Anterior cingulate cortex (tissue), 58 donors: ENCODE data around the gene KRTAP5-10.
"Not testable (repeated sequence)": the region's sequence is repeated elsewhere in the genome, so short reads cannot be mapped to it uniquely, and the experiment has no call there.

Experiments used
- DNase-seq, 58 donors: peaks; one replicate each; lab custom pipeline; 2025; lab: John Stamatoyannopoulos, UW

Gene KRTAP5-10, protein sequence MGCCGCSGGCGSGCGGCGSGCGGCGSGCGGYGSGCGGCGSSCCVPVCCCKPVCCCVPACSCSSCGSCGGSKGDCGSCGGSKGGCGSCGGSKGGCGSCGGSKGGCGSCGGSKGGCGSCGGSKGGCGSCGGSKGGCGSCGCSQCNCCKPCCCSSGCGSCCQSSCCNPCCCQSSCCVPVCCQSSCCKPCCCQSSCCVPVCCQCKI

DNA sequence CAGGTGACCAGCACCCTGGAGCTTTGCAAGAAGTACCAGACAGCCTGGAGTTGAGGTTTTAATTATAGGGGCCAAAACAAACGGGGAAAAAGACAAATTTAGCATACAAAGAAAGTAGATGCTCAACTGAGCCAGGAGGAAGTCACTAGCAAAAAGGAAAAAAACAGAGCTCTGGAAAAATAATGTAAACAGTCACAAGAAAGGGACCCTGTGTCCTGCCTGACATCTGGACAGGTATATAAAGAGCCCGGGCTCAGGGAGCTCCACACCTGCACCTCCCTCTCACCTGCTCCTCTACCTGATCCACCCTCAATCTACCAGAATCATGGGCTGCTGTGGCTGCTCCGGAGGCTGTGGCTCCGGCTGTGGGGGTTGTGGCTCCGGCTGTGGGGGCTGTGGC, at the start of gene KRTAP5-10:
KRTAP5-10 (plus strand) TSS at position 301 of the 400 bp plus-strand sequence; CDS start at position 326, 25 bp downstream.
- no peak for DNase-seq

DNA sequence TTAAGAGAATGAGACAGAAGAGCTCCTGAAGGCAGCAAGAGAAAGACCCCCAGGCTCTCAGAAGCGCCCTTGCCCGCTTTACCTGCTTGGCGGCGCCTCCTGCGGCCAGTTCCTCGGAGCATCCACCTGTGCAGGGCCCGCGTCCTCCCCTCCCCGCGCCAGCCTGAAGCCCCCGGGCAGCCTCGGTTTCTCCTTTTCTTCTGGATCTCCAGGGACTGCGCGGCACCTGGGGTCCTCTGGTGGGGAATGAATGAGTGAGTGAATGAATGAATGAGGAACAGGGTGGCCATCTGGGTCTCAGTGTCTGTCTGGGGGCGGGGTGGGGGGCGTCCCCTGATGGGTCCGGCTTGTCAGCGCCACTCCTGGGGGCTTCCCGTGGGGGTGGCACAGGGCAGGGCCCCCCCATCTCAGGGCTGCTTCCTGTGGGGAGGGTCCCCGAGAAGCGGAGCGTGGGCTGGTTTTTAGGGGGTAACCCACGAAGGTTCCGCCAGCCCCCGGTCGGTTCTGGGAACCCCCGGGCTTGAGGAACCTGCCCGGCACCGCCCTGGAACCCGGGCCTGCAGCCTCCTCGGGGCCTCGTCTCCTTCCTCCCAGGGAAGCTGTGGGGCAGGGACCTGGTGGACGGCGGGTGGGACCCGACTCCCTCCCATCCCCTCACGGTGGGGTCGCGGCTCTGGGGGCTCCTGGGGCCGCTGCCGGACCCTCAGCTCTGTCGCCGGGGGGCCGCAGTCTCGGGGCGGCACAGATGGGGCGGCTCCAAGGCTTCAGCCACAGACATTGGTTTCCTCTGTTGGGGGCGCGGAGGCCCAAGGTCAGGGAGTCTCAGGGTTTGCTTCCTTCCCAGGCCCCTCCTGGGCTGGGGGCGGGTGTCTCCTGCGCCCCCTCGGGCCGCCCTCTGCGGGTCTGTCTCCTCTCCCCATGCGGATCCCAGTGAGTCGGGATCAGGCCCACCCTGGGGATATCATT, 46.6 kb upstream of the KRTAP5-10 start:
- no peak for DNase-seq

DNA sequence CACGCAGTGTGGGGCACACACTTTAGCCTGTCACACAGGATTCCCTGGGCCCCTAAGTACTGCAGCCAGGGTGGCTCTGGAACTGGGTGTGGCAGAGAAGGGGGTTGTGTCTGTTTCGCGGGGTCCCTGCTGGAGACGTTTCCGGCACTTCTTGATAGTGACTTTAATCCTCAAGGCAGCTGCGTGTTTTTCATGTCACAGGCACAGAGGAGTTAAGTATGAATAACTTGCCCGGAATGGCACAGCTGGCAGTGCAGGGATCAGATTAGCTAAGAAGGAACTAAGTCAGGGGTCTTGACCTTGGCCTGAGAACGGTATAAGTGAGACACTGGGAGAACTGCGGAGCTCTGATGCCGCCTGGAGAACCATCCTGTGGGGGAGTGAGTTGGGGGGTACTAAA, 45.8 kb upstream of the KRTAP5-10 start:
- DNase-seq, result no peak

DNA sequence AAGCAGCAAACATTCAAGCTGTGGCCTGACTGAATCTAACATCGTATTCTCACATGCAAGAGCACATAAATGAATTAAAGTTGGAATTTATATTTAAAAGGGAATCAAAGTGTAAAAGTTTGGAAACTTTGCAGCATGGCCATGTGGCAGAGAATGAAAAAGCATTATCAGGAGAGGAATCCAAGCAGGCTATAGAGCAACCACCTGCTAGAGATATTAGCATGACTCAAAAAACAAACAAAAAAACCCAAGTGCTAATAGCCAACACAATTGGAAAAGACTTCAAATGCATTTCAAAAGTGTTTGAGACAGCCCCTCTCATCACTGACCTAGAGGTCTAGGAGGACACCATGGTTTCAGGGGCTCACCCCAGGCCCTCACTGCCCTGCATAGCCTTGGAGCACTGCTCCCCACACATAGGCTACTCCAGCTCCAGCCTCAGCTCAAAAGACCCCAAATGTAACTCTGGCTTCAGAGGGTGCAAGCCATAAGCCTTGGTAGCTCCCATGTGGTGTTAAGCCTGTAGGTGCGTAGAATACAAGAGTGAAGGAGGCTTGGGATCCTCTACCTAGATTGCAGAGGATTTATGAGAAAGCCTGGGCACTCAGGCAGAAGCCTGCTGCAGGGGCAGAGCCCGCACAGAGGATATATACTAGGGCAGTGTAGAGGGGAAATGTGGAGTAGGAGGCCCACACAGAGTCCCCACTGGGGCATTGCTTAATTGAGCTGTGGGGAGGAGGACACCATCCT, 40.0 kb upstream of the KRTAP5-10 start:
- DNase-seq, result no peak

DNA sequence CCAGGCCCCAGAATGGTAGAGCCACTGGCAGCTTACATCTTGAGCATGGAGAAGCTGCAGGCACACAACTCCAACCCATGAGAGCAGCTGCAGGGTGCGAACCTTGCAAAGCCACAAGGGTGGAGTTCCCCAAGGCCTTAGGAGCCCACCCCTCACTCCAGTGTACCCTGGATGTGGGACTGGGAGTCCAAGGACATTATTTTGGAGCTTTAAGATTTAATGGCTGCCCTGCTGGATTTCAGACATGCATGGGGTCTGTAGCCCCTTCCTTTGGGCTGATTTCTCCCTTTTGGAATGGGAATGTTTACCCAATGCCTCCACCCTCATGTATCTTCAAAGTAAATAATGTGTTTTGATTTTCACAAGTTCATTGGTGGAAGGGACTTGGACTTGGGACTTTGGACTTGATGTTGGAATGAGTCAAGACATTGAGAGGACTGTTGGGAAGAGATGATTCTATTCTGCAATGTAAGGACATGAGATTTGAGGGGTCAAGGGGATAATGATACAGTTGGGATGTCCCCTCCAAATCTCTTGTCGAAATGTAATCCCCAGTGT, 39.3 kb upstream of the KRTAP5-10 start:
- no peak for DNase-seq

DNA sequence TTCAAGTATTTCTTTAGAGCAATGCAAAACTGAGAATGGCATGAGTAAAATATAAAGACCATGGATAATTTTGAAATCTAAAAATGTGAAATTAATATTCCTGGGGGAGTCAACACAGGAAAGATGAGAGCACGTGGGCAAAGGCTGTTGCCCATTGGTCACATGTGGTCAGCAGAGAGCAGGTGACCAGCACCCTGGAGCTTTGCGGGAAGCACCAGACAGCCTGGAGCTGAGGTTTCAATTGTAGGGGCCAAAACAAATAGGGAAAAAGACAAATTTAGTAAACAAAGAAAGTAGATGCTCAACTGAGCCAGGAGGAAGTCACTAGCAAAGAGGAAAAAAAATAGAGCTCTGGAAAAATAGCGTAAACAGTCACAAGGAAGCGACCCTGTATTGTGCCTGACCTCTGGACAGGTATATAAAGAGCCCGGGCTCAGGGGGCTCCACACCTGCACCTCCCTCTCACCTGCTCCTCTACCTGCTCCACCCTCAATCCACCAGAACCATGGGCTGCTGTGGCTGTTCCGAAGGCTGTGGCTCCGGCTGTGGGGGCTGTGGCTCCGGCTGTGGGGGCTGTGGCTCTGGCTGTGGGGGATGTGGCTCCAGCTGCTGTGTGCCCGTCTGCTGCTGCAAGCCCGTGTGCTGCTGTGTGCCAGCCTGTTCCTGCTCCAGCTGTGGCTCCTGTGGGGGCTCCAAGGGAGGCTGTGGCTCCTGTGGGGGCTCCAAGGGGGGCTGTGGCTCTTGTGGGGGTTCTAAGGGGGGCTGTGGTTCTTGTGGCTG, 38.4 kb upstream of the KRTAP5-10 start, which contains the start of gene KRTAP5-7:
KRTAP5-7 (plus strand) TSS at position 472 of the 780 bp plus-strand sequence; CDS start at position 506, 34 bp downstream.
- not testable (repeated sequence) for DNase-seq

DNA sequence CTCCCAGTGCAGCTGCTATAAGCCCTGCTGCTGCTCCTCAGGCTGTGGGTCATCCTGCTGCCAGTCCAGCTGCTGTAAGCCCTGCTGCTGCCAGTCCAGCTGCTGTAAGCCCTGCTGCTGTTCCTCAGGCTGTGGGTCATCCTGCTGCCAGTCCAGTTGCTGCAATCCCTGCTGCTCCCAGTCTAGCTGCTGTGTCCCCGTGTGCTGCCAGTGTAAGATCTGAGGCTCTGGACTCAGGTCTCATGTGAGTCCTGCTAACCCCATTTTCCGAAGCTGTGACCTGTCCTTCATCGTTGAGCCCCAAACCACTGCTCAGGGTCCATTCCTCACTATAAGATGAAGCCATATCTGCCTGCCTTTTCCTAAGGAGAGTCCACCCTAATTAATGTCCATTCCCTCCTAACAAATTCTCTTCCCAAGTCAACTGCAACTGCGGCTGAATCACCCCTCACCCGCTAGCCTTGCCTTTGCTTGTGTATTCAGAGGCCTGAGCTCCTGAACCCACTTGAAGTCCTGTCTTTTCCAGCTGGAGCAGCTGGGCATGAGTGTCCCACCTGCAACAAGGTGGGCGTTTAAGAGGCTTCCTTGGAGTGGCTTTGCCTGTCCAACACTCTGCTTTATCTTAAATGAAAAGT, 37.7 kb upstream of the KRTAP5-10 start:
- DNase-seq, result no peak

DNA sequence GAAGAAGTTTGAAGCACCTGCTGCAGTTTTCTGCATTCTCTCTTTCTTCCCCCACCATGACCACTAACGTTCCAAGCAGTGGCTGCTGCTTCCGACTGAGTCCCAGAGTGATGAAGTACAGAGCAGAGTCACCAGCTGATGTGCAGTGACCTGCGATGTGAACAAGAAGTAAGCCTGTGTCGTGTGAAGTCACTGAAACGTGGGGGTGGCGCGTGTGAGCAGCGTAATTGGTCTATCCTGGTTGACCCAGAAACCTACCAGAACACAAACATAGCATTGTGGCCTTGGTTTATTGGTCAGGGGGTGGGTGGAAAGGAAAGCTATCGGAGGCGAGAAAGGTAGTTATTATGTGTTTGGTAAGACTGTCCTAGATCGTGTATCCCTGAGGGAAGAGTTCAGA, 34.8 kb upstream of the KRTAP5-10 start:
- no peak for DNase-seq

DNA sequence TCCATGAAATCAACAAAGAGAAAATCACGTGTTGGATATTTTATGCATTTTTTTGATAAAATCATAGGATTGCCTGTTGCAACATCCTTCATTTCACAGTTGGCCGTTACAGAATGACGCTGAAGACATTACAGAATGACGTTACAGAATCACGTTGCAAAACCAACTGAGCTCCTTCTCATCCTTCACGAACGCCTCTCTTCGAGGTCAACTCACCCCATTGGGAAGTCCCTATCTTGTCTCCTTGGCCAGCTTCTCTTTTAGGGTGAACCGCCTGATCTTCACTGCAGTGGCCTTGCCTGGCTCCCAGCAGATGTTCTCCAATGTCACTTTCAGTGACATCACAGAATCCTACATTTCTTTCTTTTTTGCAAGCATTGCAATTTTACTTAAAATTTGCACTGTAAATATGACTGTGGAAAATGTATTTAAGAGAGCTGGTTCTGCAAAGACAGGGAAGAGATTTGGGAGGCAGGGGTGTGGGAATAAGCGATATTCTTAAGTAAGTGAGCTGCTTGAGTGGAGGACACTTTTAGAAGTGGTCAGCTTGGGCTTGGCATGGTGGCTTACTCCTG, 33.2 kb upstream of the KRTAP5-10 start:
- no peak for DNase-seq

DNA sequence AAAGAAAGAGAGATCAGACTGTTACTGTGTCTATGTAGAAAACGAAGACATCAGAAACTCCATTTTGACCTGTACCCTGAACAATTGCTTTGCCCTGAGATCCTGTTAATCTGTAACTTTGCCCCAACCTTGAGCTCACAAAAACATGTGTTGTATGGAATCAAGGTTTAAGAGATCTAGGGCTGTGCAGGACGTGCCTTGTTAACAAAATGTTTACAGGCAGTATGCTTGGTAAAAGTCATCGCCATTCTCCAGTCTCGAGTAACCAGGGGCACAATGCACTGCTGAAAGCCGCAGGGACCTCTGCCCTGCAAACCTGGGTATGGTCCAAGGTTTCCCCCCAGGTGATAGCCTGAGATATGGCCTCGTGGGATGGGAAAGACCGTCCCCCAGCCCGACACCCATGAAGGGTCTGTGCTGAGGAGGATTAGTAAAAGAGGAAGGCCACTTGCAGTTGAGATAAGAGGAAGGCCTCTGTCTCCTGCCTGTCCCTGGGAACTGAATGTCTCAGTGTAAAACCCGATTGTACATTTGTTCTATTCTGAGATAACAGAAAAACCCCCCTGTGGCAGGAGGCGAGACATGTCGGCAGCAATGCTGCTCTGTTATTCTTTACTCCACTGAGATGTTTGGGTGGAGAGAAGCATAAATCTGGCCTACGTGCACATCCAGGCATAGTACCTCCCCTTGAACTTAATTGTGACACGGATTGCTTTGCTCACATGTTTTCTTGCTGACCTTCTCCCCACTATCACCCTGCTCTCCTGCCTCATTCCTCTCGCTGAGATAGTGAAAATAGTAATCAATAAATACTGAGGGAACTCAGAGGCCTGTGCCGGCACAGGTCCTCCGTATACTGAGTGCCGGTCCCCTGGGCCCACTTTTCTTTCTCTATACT, 30.4 kb upstream of the KRTAP5-10 start:
- DNase-seq, result not testable (repeated sequence)

DNA sequence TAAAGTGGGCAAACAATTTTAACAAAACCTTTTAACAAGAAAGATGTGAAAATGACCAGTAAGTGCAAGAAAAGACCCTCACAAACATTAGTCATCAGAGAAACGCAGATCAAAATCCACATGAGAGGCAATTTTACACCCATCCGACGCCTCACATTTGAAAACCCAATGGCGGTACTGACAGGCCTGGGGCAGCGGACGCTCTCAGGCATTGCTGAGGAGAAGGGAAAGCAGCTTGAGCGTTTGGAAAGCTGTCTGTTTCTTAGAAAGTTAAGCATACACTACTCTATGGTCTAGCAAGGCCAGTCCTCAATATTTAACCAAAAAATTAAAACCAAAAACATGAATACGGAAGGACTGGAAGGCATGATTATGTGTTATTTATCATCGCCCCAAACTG, 29.5 kb upstream of the KRTAP5-10 start:
- DNase-seq, result no peak

DNA sequence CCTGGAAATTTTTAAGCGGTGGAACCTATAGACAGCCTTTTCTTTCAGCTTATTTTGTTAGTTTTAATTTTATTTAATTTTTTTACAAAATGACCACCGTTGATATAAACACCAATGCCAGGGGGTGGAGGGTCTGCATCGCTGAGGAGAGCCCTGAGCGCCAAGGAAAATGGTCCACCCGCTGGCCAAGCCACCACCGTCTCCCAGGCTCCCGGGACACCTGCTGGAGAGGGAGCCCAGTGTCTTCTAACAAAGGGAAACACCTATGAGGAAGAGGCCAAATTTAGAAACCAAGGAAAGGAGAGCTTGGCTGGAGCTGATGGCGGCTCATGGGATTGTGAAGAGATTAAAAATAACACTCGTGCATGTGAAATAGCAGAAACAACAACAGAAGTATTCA, 27.8 kb upstream of the KRTAP5-10 start:
- DNase-seq, result no peak

DNA sequence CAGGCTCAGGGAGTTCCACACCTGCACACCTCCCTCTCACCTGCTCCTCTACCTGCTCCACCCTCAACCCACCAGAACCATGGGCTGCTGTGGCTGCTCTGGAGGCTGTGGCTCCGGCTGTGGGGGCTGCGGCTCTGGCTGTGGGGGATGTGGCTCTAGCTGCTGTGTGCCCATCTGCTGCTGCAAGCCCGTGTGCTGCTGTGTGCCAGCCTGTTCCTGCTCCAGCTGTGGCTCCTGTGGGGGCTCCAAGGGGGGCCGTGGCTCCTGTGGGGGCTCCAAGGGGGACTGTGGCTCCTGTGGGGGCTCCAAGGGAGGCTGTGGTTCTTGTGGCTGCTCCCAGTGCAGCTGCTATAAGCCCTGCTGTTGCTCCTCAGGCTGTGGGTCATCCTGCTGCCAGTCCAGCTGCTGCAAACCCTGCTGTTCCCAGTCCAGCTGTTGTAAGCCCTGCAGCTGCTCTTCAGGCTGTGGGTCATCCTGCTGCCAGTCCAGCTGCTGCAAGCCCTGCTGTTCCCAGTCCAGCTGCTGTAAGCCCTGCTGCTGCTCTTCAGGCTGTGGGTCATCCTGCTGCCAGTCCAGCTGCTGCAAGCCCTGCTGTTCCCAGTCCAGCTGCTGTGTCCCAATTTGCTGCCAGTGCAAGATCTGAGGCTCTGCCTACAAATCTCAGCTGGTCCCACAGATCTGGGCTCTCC, 27.2 kb upstream of the KRTAP5-10 start, which contains the start of gene KRTAP5-8:
KRTAP5-8 (plus strand) TSS at position 49 of the 689 bp plus-strand sequence; CDS start at position 80, 31 bp downstream.
- DNase-seq, result not testable (repeated sequence)

DNA sequence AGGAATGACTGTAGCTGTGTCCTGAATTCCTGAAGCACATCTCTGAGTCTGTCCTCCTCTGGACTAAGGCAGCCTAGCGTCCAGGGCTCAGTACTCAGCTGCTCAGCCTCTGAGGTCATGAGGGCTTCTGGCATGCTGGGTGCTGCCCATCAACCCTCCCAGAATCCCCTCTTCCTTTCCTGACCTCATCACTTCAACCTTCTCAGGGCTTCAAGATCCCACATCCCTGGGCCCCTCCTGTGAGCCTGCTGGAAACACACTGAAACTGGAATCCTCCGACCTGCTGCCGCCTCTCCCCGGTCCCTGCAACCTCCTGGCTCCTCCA, 26.7 kb upstream of the KRTAP5-10 start:
- DNase-seq, result no peak

DNA sequence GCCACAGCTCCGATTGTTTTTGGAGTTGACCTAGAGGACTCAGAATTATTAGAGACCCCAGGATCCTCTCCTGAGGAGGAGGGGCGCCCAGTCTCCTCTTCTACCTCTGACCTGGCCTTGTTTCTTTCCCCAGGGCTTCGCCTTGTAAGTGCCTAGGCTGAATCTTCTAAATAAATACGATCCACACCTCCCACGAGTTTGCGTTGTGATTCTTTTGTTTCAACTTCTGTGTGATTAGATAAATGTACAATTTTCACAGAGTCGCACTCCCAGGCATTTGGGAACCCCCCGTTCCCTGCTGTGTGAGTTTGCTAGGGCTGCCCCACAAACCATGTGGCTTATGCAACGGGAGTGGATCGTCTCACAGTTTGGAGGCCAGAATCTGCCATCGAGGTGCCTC, 26.3 kb upstream of the KRTAP5-10 start:
- DNase-seq, result no peak

DNA sequence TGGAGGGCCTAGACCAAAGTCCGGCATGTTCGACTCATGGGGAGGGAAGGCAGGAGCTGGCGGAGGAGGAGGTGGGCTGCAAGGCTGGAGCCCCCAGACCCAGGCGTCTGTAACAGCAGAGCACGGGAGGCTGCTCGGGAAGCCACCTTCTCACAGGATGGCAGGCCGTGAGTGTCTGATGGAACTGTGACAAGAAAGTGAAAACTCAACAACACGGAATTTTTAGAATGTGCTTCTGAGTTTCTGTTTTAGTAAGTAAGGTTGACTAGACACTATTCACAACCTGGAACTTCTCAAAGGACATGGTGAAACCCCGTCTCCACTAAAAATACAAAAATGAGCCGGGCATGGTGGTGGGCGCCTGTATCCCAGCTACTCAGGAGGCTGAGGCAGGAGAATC, 25.4 kb upstream of the KRTAP5-10 start:
- DNase-seq, result not testable (repeated sequence)
